Measurements from ENCODE around the gene NFYB. TPM values are rescaled to one million over a fixed set of nuclear protein-coding genes. Genes with fewer than 3 reads are reported as not detected.
A peak's percentile ranks its signal among the peaks of the same experiment; 100 is the strongest.
"Not testable (repeated sequence)": the region's sequence is repeated elsewhere in the genome, so short reads cannot be mapped to it uniquely, and the experiment has no call there.

Gene NFYB
- total RNA-seq, 1 experiment from 2014 or later: 66.1 TPM

- DNase-seq (ENCODE audit: low spot score): no peak
- in situ Hi-C loops (cut with HindIII; ENCODE audit: low sequenced_read_pairs): no loop called here
Measured at GRCh38 chr12:104164634-104165033, 26.6 kb upstream of the NFYB start.

GRCh38 chr12:104163631-104164030 is 25.6 kb upstream of the NFYB start:
- in situ Hi-C loops (cut with HindIII; ENCODE audit: low sequenced_read_pairs): no loop called here
- no peak for DNase-seq (ENCODE audit: low spot score)

- DNase-seq (ENCODE audit: low spot score); in situ Hi-C loops (cut with HindIII; ENCODE audit: low sequenced_read_pairs): not testable (repeated sequence)
Measured at GRCh38 chr12:104163028-104163427, 25.0 kb upstream of the NFYB start.

GRCh38 chr12:104155711-104156555 is 17.9 kb upstream of the NFYB start:
- in situ Hi-C loops (cut with HindIII; ENCODE audit: low sequenced_read_pairs): no loop called here
- DNase-seq (ENCODE audit: low spot score): no peak

- in situ Hi-C loops (cut with HindIII; ENCODE audit: low sequenced_read_pairs): no loop called here
- DNase-seq (ENCODE audit: low spot score): no peak
Measured at GRCh38 chr12:104154806-104155205, 16.8 kb upstream of the NFYB start.

- no peak for DNase-seq (ENCODE audit: low spot score)
- in situ Hi-C loops (cut with HindIII; ENCODE audit: low sequenced_read_pairs): no loop called here
Measured at GRCh38 chr12:104154286-104154685, 16.3 kb upstream of the NFYB start.

- DNase-seq (ENCODE audit: low spot score): no peak
- in situ Hi-C loops (cut with HindIII; ENCODE audit: low sequenced_read_pairs): no loop called here
Measured at GRCh38 chr12:104152685-104153241, 14.8 kb upstream of the NFYB start.

- no peak for DNase-seq (ENCODE audit: low spot score)
- in situ Hi-C loops (cut with HindIII; ENCODE audit: low sequenced_read_pairs): no loop called here
Measured at GRCh38 chr12:104150416-104150815, 12.4 kb upstream of the NFYB start.

GRCh38 chr12:104147346-104147745 is 9.3 kb upstream of the NFYB start:
- no peak for DNase-seq (ENCODE audit: low spot score)
- in situ Hi-C loops (cut with HindIII; ENCODE audit: low sequenced_read_pairs): no loop called here

GRCh38 chr12:104143918-104144317 is 5.9 kb upstream of the NFYB start:
- no peak for DNase-seq (ENCODE audit: low spot score)

GRCh38 chr12:104143002-104143401 is 5.0 kb upstream of the NFYB start:
- no peak for DNase-seq (ENCODE audit: low spot score)
- in situ Hi-C loops (cut with HindIII; ENCODE audit: low sequenced_read_pairs): no loop called here

More at GRCh38 chr12:104143918-104144317, 5.9 kb upstream of the NFYB start:
- in situ Hi-C loops (cut with HindIII; ENCODE audit: low sequenced_read_pairs): no loop called here

GRCh38 chr12:104142543-104142942 is 4.5 kb upstream of the NFYB start:
- DNase-seq (ENCODE audit: low spot score): no peak
- in situ Hi-C loops (cut with HindIII; ENCODE audit: low sequenced_read_pairs): no loop called here

- DNase-seq (ENCODE audit: low spot score): peak; percentile 62
- in situ Hi-C loops (cut with HindIII; ENCODE audit: low sequenced_read_pairs): no loop called here
Measured at GRCh38 chr12:104138797-104139152, 765 bp upstream of the NFYB start.

GRCh38 chr12:104137001-104137901 is 759 bp downstream of the NFYB start:
- in situ Hi-C loops (cut with HindIII; ENCODE audit: low sequenced_read_pairs): no loop called here
- DNase-seq (ENCODE audit: low spot score): peak; percentile 55

- no peak for DNase-seq (ENCODE audit: low spot score)
Measured at GRCh38 chr12:104136577-104136976, 1.4 kb downstream of the NFYB start.

GRCh38 chr12:104134882-104135281 is 3.1 kb downstream of the NFYB start:
- no peak for DNase-seq (ENCODE audit: low spot score)
- in situ Hi-C loops (cut with HindIII; ENCODE audit: low sequenced_read_pairs): no loop called here

More at GRCh38 chr12:104136577-104136976, 1.4 kb downstream of the NFYB start:
- in situ Hi-C loops (cut with HindIII; ENCODE audit: low sequenced_read_pairs): no loop called here

- DNase-seq (ENCODE audit: low spot score): no peak
- in situ Hi-C loops (cut with HindIII; ENCODE audit: low sequenced_read_pairs): no loop called here
Measured at GRCh38 chr12:104133866-104134265, 4.1 kb downstream of the NFYB start.

GRCh38 chr12:104133321-104133720 is 4.7 kb downstream of the NFYB start:
- in situ Hi-C loops (cut with HindIII; ENCODE audit: low sequenced_read_pairs): no loop called here

GRCh38 chr12:104132351-104132956 is 5.6 kb downstream of the NFYB start:
- in situ Hi-C loops (cut with HindIII; ENCODE audit: low sequenced_read_pairs): no loop called here

More at GRCh38 chr12:104133321-104133720, 4.7 kb downstream of the NFYB start:
- DNase-seq (ENCODE audit: low spot score): no peak

More at GRCh38 chr12:104132351-104132956, 5.6 kb downstream of the NFYB start:
- no peak for DNase-seq (ENCODE audit: low spot score)

Data from G401 (cell line).